Uterus (tissue), 2 donors: ENCODE measurements around the gene LYSMD2.

ENCODE experiments used
- POLR2A ChIP-seq, 2 donors: fragments of 450-650 bp; IDR thresholded peaks; one replicate each; pipeline ENCODE4 v1.6.1; 2016; ENCODE audit warnings: antibody characterized with exemption in 2 of 2, mild to moderate bottlenecking in 1 of 2, moderate library complexity in 1 of 2
- TF ChIP-seq, protein P1 (sequence below), 4 experiments: fragments of 200-600 bp in 2 of 4; fragments of 450-650 bp in 2 of 4; sonication (generic) in 2 of 4; IDR thresholded peaks; one replicate each; pipeline ENCODE4 v1.5.1; 2016 to 2019; ENCODE audit warnings: antibody characterized with exemption in 4 of 4, mild to moderate bottlenecking in 2 of 4, moderate library complexity in 1 of 4

DNA sequence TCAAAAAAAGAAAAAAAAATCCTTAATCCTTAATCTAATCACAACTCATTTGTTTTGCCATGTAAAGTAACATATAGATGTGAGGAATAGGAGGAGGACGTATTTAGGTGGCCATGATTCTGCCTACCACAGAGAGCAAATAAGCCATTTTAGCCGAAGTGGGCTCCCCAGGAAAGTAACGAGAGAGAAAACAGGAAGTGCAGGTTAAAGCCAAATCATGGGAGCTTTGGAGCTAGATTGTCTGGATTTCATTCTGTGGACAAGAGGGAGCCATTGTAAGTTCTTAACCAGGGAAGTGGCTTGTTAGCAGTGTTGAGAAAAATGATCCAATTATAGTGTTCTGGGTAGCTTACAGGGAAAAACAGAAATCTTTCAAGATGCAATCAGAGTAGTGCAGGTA, 23.4 kb upstream of the LYSMD2 start:
- TF ChIP-seq, protein P1, sequence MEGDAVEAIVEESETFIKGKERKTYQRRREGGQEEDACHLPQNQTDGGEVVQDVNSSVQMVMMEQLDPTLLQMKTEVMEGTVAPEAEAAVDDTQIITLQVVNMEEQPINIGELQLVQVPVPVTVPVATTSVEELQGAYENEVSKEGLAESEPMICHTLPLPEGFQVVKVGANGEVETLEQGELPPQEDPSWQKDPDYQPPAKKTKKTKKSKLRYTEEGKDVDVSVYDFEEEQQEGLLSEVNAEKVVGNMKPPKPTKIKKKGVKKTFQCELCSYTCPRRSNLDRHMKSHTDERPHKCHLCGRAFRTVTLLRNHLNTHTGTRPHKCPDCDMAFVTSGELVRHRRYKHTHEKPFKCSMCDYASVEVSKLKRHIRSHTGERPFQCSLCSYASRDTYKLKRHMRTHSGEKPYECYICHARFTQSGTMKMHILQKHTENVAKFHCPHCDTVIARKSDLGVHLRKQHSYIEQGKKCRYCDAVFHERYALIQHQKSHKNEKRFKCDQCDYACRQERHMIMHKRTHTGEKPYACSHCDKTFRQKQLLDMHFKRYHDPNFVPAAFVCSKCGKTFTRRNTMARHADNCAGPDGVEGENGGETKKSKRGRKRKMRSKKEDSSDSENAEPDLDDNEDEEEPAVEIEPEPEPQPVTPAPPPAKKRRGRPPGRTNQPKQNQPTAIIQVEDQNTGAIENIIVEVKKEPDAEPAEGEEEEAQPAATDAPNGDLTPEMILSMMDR (IDR thresholded peaks at IDR 0.05) = no peak
- no peak for TF ChIP-seq POLR2A (IDR thresholded peaks at IDR 0.05)
